DMS 273 (cell line): Measurements from ENCODE around the gene PPT2.

Experiments used
- DNase-seq: peaks from one replicate; lab custom pipeline; 2025; ENCODE audit not compliant: unreplicated experiment; lab: John Stamatoyannopoulos, UW

The PPT2 gene

GRCh38 chr6:32151181-32151862, 2.6 kb upstream of the PPT2 start:
- DNase-seq = peak; percentile 95

- peak; percentile 63 for DNase-seq
These were observed 1.8 kb upstream of the PPT2 start, which contains the start of gene PRRT1 for GRCh38 chr6:32151863-32152768. TSS of gene PRRT1 (minus strand) at chr6:32151939. CDS start at chr6:32151827, 112 bp downstream.

DNA sequence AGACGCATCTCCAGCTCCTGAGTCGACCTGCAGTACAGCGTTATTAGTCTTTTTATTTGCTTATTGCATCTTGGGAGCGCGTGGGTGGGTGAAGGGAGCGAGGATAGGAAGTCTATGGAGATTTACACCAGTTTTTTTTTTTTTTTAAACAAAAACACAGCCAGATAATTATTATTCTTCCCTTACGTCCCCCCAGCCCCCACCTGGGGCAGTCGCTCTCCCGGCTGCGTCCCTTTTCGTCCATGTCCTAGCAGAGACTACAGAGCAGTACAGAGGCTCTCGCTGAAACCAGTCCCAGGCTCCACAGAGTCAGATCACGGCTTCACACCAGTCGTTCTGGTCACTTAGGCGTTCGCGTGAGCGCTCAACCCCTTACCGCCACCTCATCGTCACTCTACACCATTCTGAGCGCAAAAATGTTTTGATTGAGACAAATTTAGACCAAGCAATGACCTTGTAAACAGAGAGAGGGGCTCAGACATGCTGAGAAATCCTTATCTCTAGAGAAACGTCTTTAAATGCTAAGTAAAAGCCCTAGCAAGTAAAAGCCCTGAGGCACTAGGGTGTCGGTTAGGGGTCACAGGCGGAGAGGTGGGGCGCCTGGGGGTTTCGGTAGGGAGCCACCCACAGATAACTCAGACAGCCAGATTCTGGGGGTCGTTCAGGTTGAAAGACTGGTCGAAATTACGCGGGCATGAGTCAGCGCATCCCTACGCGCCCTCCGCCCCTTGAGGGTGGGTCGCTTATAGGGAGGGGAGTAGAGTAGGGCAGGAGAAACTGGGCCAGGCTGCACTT, 975 bp upstream of the PPT2 start:
- peak; percentile 59 for DNase-seq

GRCh38 chr6:32154514-32155161, 697 bp downstream of the PPT2 start:
- peak; percentile 89 for DNase-seq

DNA sequence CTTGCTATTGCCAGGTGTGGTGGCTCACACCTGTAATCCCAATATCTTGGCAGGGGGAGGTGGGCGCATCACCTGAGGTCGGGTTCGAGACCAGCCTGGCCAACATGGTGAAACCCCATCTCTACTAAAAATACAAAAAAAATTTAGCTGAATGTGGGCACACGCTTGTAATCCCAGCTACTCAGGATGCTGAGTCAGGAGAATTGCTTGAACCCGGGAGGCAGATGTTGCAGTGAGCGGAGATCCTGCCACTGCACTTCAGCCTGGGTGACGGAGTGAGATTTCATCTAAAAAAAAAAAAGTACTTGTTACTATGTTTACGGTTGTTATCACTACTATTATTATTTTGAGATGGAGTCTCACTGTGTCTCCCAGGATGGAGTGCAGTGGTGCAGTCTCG, 3.0 kb downstream of the PPT2 start:
- no peak for DNase-seq

DNA sequence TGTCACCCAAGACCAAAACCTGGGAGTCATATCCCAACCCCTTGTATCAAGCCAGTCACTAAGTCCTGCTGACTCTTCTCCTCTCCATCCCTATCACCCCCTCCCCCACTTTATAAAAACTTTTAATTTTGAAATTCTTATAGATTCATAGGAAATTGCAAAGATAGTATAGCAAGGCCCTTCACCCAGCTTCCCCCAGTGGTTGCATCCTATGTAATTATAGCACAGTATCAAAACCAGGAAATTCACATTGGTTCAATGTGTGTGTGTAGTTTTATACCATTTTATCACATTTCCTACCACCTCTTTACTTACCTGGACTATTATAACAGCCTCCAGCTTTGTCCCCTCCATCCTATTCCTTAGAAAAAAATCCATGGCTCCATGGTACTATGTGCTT, 4.1 kb downstream of the PPT2 start:
- no peak for DNase-seq

DNA sequence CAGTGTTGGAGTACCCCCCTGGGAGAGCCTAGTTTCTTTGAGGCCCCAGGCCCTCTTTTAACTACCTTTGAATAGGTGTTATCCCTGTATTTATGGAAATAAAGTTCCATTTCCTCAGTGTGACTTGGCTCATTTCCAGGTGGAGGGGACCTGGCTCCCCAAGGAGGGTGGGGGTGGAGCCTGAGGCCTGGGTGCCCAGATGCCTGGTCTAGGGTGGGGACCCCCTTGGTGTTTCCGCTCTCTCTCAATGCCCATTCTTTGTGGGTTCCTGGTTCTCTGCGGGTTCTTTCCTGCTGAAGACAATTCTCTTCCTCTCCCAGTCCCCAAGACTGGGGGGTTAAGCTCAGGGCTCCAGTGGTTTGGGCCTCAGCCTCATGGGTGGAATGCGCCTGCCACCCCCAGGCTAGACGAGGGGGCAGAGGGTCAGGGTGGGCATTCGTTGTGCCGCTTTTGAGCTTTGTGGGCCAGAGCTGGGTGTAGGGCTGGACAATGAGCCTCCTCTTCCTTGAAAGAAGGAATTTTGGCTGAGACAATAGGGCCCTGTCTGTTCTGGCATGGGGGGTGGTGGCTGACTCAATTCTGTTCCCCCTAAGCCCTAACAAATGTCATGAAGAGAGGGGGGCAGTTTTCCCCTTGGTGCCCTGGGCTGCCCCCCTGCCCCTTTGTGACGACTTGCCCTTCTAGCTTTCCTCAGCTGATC, 9.8 kb downstream of the PPT2 start:
- no peak for DNase-seq

DNA sequence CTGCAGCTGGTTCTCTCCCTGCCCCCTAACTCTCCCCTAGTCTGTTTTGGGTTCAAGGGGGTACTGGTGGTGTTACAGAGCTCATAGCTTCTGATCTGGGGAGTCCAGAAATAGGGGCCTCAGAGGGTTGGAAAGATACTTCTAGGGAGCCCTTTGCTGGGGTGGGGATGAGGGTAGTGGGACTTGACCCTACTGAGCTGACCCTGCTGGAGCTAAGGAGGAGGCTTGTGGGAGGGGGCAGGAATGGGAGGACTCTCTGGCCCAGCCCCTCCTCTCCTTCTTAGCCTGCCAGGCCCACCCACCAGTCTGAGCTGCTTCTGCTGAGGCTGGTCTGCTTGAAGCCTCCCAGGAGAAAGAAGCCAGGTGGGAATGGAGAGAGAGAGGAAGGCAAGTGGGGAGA, 10.4 kb downstream of the PPT2 start, which contains the start of gene EGFL8:
Gene EGFL8 (plus strand): TSS at position 301 of the 400 bp plus-strand sequence. CDS start 1,571 bp downstream, outside the sequence.
- DNase-seq = no peak

GRCh38 chr6:32166411-32167061, 12.6 kb downstream of the PPT2 start:
- peak; percentile 27 for DNase-seq

DNA sequence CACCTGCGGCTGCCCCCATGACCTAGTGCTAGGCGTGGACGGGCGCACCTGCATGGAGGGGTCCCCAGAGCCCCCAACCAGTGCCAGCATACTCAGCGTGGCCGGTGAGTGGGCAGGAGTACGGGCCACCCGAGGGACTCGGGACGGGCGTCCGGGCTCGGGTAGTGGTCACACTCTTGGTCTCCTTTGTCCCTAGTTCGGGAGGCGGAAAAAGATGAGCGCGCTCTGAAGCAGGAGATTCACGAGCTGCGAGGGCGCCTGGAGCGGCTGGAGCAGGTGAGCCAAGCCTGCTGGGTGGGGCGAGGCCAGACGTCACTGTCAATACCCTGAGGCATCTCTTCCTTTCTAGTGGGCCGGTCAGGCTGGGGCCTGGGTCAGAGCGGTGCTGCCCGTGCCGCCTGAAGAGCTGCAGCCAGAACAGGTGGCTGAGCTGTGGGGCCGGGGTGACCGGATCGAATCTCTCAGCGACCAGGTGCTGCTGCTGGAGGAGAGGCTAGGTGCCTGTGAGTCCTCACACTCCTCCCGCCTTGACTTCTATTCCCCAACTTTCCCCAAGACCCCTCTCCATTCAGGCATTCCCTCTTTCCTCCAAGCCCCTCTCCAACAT, 13.3 kb downstream of the PPT2 start:
- DNase-seq = no peak

DNA sequence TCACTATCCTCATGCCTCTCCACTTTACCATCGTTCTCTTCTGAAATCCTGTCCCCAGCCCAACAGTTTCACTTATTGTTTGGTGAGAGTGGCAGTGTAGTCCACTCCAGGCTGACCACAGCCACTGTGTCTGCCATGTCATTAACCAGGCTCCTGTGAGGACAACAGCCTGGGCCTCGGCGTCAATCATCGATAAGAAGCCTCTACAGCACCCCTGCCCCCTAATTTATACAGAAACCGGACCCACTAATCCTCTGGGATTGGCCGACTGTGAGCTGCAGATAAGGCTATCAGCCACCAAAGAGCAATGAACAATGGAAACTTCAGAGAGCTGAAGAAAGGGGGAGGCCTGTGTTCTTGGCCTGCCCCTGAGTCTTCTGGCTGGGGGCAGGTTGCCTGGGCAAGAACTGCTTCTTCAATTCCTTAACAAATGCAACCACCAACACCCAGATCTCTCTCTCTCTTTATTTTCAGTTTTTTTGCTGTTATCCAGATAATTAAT, 13.9 kb downstream of the PPT2 start:
- no peak for DNase-seq

- no peak for DNase-seq
These were observed 14.4 kb downstream of the PPT2 start for GRCh38 chr6:32168350-32168749.

GRCh38 chr6:32168807-32169591, 15.1 kb downstream of the PPT2 start:
- DNase-seq = no peak

- DNase-seq = no peak
These were observed 16.4 kb downstream of the PPT2 start for GRCh38 chr6:32170294-32170693.

- DNase-seq = no peak
These were observed 17.3 kb downstream of the PPT2 start for GRCh38 chr6:32171234-32171633.

GRCh38 chr6:32173051-32173727, 19.2 kb downstream of the PPT2 start:
- no peak for DNase-seq

DNA sequence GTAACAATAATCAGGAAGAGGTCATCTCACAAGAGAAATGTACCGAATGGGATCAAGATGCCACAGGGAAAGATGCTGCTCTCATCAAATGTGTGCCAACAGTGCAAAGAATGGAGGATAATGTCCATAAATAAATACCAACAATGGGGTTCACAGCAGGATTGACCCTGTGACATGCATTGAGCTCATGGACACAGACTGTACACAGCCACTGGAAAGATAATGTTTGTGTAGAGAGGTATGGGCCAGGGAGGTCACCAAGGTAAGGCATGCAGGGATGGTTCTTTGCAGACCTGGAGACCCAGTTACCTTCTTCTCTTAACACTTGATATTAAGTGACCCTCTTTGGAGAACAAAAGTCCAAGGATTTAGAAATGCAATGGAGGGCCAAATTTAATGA, 20.5 kb downstream of the PPT2 start:
- no peak for DNase-seq

DNA sequence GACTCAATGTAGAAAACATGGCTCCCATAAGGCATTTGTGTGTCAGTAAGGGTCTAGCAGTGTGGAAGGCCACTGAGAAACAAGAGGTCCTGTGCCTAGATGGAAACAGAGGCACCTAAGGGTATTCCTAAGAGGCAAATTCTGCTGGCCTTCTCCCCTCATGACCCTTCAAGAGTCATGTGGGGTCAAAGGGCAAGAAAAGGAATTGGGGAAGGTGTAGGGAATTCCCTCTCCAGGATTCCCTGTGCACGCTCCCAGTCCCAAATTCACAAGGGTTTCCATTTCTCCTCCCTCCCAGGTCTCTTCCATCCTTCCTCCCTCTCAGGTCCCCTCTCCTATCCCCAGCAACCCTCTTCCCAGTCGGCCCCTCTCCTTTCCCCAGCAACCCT, 21.4 kb downstream of the PPT2 start:
- no peak for DNase-seq
